ENCODE data around the gene DRC7. TPM values are rescaled to one million over a fixed set of nuclear protein-coding genes. Genes with fewer than 3 reads are reported as not detected.
A peak's percentile ranks its signal among the peaks of the same experiment; 100 is the strongest.

Gene DRC7
- total and polyA plus RNA-seq, 9 of the 15 experiments (the other 6 are each of a cell fraction or from before 2014, with no cell fraction given): 0.04 to 0.33 (median 0.12) TPM; not detected in 3

DNA sequence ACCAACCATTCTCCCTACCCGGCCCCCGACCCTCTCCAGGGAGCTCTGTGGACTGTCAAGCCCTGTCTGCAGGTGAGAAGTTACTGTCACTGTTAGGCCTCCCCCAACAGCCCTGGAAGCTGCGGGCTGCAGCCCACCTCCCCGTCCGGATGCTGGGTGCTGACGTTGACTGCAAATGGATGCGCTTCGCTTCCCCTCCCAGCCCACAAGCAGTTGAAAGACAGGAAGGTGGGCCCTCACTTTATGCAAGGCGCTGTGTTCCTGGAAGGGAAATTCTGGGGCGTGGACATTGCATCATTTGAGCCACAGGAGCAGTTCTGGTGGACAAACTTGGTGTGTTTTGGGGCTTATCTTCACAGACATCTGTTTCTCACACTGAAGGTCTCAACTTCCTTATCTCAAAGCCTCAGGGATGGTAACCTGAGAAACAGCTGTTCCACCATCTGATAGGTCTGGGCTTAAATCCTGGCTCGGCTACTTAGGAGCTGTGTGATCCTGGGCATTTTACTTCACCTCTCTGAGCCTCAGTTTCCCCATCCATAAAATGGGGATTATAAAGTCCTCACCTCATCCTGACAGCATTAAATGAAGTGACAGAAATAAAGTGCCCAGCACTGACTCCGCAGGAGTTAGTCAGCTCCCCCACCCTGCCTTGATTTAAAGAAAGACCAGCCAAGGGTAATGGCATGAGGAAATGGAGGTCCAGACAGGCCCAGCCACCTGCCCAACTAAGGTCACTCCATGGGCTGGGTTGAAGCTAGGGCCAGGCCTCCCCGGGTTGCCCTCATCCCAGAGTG, 4.6 kb upstream of the DRC7 start (continued):
- TF ChIP-seq RB1 (IDR thresholded peaks at IDR 0.05; ENCODE audit: low read depth): peak; percentile 29; the same call in 1 of the 2 replicates
- no peak for TF ChIP-seq ZNF354B (CRISPR knock-in tag; IDR thresholded peaks at IDR 0.05)
- TF ChIP-seq, protein P1, sequence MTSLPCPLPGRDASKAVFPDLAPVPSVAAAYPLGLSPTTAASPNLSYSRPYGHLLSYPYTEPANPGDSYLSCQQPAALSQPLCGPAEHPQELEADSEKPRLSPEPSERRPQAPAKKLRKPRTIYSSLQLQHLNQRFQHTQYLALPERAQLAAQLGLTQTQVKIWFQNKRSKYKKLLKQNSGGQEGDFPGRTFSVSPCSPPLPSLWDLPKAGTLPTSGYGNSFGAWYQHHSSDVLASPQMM (CRISPR knock-in tag; IDR thresholded peaks at IDR 0.05): no peak
- TF ChIP-seq, protein P2, sequence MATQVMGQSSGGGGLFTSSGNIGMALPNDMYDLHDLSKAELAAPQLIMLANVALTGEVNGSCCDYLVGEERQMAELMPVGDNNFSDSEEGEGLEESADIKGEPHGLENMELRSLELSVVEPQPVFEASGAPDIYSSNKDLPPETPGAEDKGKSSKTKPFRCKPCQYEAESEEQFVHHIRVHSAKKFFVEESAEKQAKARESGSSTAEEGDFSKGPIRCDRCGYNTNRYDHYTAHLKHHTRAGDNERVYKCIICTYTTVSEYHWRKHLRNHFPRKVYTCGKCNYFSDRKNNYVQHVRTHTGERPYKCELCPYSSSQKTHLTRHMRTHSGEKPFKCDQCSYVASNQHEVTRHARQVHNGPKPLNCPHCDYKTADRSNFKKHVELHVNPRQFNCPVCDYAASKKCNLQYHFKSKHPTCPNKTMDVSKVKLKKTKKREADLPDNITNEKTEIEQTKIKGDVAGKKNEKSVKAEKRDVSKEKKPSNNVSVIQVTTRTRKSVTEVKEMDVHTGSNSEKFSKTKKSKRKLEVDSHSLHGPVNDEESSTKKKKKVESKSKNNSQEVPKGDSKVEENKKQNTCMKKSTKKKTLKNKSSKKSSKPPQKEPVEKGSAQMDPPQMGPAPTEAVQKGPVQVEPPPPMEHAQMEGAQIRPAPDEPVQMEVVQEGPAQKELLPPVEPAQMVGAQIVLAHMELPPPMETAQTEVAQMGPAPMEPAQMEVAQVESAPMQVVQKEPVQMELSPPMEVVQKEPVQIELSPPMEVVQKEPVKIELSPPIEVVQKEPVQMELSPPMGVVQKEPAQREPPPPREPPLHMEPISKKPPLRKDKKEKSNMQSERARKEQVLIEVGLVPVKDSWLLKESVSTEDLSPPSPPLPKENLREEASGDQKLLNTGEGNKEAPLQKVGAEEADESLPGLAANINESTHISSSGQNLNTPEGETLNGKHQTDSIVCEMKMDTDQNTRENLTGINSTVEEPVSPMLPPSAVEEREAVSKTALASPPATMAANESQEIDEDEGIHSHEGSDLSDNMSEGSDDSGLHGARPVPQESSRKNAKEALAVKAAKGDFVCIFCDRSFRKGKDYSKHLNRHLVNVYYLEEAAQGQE (IDR thresholded peaks at IDR 0.05; ENCODE audit: borderline replicate concordance): peak; percentile 26; the same call in 1 of the 2 replicates
- TF ChIP-seq, protein P2 (CRISPR knock-in tag; IDR thresholded peaks at IDR 0.05; ENCODE audit: low read depth): no peak
- no peak for TF ChIP-seq HDGF (IDR thresholded peaks at IDR 0.05)
- TF ChIP-seq FOXA3 (CRISPR knock-in tag; conservative IDR thresholded peaks at IDR 0.05 in 1 of 2, IDR thresholded peaks at IDR 0.05 in 1 of 2): peak in 1 of 2 experiments; percentile 28; a peak in 2 of 4 replicates
- TF ChIP-seq LEF1 (IDR thresholded peaks at IDR 0.05): peak; percentile 98
- no peak for TF ChIP-seq ZBTB8A (IDR thresholded peaks at IDR 0.05; ENCODE audit: partially characterized antibody)
- no peak for TF ChIP-seq ZNF165 (CRISPR knock-in tag; IDR thresholded peaks at IDR 0.05; ENCODE audit: borderline replicate concordance)
- peak; percentile 82; the same call in 1 of the 2 replicates for TF ChIP-seq ELF4 (CRISPR knock-in tag; IDR thresholded peaks at IDR 0.05)
- peak; percentile 93 for TF ChIP-seq MYNN (IDR thresholded peaks at IDR 0.05)
- no peak for TF ChIP-seq MYNN (CRISPR knock-in tag; IDR thresholded peaks at IDR 0.05)
- TF ChIP-seq NR2C2 (CRISPR knock-in tag; IDR thresholded peaks at IDR 0.05): no peak
- peak; percentile 56; the same call in 1 of the 2 replicates for TF ChIP-seq NR2C2 (tag; IDR thresholded peaks at IDR 0.05)
- peak; percentile 98 for TF ChIP-seq GATAD2B (IDR thresholded peaks at IDR 0.05; ENCODE audit: borderline replicate concordance)
- TF ChIP-seq NFATC3 (IDR thresholded peaks at IDR 0.05): peak; percentile 93
- TF ChIP-seq CBX3 (IDR thresholded peaks at IDR 0.05; ENCODE audit: borderline replicate concordance in 1 of 2, low read length in 2 of 2): peak in 1 of 2 experiments; percentile 87; a peak in 2 of 3 replicates
- TF ChIP-seq ZNF717 (CRISPR knock-in tag; IDR thresholded peaks at IDR 0.05): no peak
- TF ChIP-seq RAD51 (IDR thresholded peaks at IDR 0.05; ENCODE audit: borderline replicate concordance, low read depth): peak; percentile 64
- TF ChIP-seq, protein P3, sequence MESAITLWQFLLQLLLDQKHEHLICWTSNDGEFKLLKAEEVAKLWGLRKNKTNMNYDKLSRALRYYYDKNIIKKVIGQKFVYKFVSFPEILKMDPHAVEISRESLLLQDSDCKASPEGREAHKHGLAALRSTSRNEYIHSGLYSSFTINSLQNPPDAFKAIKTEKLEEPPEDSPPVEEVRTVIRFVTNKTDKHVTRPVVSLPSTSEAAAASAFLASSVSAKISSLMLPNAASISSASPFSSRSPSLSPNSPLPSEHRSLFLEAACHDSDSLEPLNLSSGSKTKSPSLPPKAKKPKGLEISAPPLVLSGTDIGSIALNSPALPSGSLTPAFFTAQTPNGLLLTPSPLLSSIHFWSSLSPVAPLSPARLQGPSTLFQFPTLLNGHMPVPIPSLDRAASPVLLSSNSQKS (CRISPR knock-in tag; IDR thresholded peaks at IDR 0.05): no peak
